Measurements from ENCODE around the gene TVP23B. TPM values are rescaled to one million over a fixed set of nuclear protein-coding genes. Genes with fewer than 3 reads are reported as not detected.
"Not testable (repeated sequence)": the region's sequence is repeated elsewhere in the genome, so short reads cannot be mapped to it uniquely, and the experiment has no call there.

The TVP23B gene
- 10 to 100 TPM; 13.6 to 27.7 (median 20.6) TPM for total RNA-seq
- polyA plus RNA-seq = 10 to 100 TPM; 16.6 to 42.0 TPM
- long read RNA-seq, donor 1, transcript TVP23B-201 (7 exons, 2,064 nt) = major isoform, 27 of 32 reads
- long read RNA-seq, donor 1, partial matches to known transcripts = 4 of 32 reads
- long read RNA-seq, donor 1, other reads (novel, unspliced or antisense) = 1 of 32 reads
- long read RNA-seq, donor 2, transcript TVP23B-201 (7 exons, 2,064 nt) = major isoform, 145 of 172 reads
- long read RNA-seq, donor 2, partial matches to known transcripts = 19 of 172 reads
- long read RNA-seq, donor 2, other reads (novel, unspliced or antisense) = 4 of 172 reads
- long read RNA-seq, donor 3, transcript TVP23B-201 (7 exons, 2,064 nt) = major isoform, 24 of 25 reads
- long read RNA-seq, donor 3, partial matches to known transcripts = 0 of 25 reads
- long read RNA-seq, donor 3, other reads (novel, unspliced or antisense) = 0 of 25 reads

GRCh38 chr17:18780991-18781718 is at the start of gene TVP23B:
Gene TVP23B (plus strand): TSS chr17:18781183. CDS start chr17:18781294, 111 bp downstream.
- intact Hi-C loops (cut with DNase I); H3K9me3 ChIP-seq; H3K27me3 ChIP-seq; H3K36me3 ChIP-seq; H3K4me1 ChIP-seq: not testable (repeated sequence)
- TF ChIP-seq POLR2A (IDR thresholded peaks at IDR 0.05) = peak in 1 of 2 donors; percentile 68
- peak within 1 kb of the TSS; percentile 45 to 70 (median 64) for H3K4me3 ChIP-seq
- DNase-seq = peak; percentile 96 to 98 (median 98)
- peak; percentile 100 for ATAC-seq
- WGBS, 4 donors = 0 to 1% (median 0%) methylated on average over 25 to 53 of the region's 56 CpGs; no CpG with 5 or more reads in 1 of the 4 donors
- H3K27ac ChIP-seq = peak within 1 kb of the TSS; percentile 24 to 84 (median 78)

GRCh38 chr17:18732438-18732837 is 48.5 kb upstream of the TVP23B start:
- WGBS, 4 donors = 71 to 86% (median 83%) methylated on average over 1 of the region's 1 CpG
- H3K27ac ChIP-seq; H3K4me1 ChIP-seq; H3K9me3 ChIP-seq; H3K27me3 ChIP-seq; H3K4me3 ChIP-seq; DNase-seq; H3K36me3 ChIP-seq; intact Hi-C loops (cut with DNase I): not testable (repeated sequence)
- ATAC-seq = peak in 1 of 4 donors; percentile 37

GRCh38 chr17:18733350-18733749 is 47.6 kb upstream of the TVP23B start:
- peak; percentile 83 to 95 (median 92) for ATAC-seq
- H3K27ac ChIP-seq; intact Hi-C loops (cut with DNase I): not testable (repeated sequence)

GRCh38 chr17:18739616-18740391 is 41.2 kb upstream of the TVP23B start:
- H3K27me3 ChIP-seq; ATAC-seq; H3K4me1 ChIP-seq; H3K27ac ChIP-seq; intact Hi-C loops (cut with DNase I); DNase-seq; H3K4me3 ChIP-seq; H3K36me3 ChIP-seq; H3K9me3 ChIP-seq: not testable (repeated sequence)
- 68 to 84% (median 78%) methylated on average over 7 of the region's 7 CpGs for WGBS, 4 donors

More at GRCh38 chr17:18733350-18733749, 47.6 kb upstream of the TVP23B start:
- H3K9me3 ChIP-seq, H3K36me3 ChIP-seq, H3K27me3 ChIP-seq, H3K4me1 ChIP-seq, H3K4me3 ChIP-seq, DNase-seq: not testable (repeated sequence)
- WGBS, 4 donors = 46 to 63% (median 55%) methylated on average over 4 of the region's 4 CpGs

GRCh38 chr17:18741228-18741627 is 39.8 kb upstream of the TVP23B start:
- 61 to 67% (median 66%) methylated on average over 2 to 4 of the region's 6 CpGs for WGBS, 4 donors
- H3K4me3 ChIP-seq; intact Hi-C loops (cut with DNase I); H3K36me3 ChIP-seq; H3K27me3 ChIP-seq; H3K9me3 ChIP-seq; DNase-seq; H3K4me1 ChIP-seq; H3K27ac ChIP-seq: not testable (repeated sequence)
- ATAC-seq = peak in 2 of 4 donors; percentile 45 to 66

GRCh38 chr17:18743699-18744421 is 37.1 kb upstream of the TVP23B start, which contains the start of gene FBXW10:
Gene FBXW10 (plus strand): TSS chr17:18744054. CDS start chr17:18744245, 191 bp downstream.
- WGBS, 4 donors = 23 to 55% (median 25%) methylated on average over 5 to 9 of the region's 10 CpGs; no CpG with 5 or more reads in 1 of the 4 donors
- DNase-seq; H3K9me3 ChIP-seq; H3K27ac ChIP-seq; H3K4me1 ChIP-seq; H3K27me3 ChIP-seq; intact Hi-C loops (cut with DNase I); H3K36me3 ChIP-seq: not testable (repeated sequence)
- H3K4me3 ChIP-seq = peak within 1 kb of the TSS in 1 of 12 donors; percentile 18
- peak in 3 of 4 donors; percentile 42 to 83 (median 65) for ATAC-seq

GRCh38 chr17:18744726-18745125 is 36.3 kb upstream of the TVP23B start:
- H3K27me3 ChIP-seq; H3K36me3 ChIP-seq; intact Hi-C loops (cut with DNase I); H3K9me3 ChIP-seq; H3K4me3 ChIP-seq; DNase-seq; H3K4me1 ChIP-seq; ATAC-seq; H3K27ac ChIP-seq: not testable (repeated sequence)
- WGBS, 4 donors = 66 to 80% (median 76%) methylated on average over 3 to 4 of the region's 4 CpGs

GRCh38 chr17:18746551-18746950 is 34.4 kb upstream of the TVP23B start:
- 67 to 74% (median 72%) methylated on average over 3 of the region's 3 CpGs for WGBS, 4 donors
- H3K4me1 ChIP-seq; H3K27me3 ChIP-seq; ATAC-seq; H3K36me3 ChIP-seq; H3K9me3 ChIP-seq; intact Hi-C loops (cut with DNase I); H3K4me3 ChIP-seq; DNase-seq; H3K27ac ChIP-seq: not testable (repeated sequence)

GRCh38 chr17:18747501-18747900 is 33.5 kb upstream of the TVP23B start:
- DNase-seq; H3K4me1 ChIP-seq; H3K27me3 ChIP-seq; ATAC-seq; H3K9me3 ChIP-seq; H3K36me3 ChIP-seq; H3K4me3 ChIP-seq; intact Hi-C loops (cut with DNase I); H3K27ac ChIP-seq: not testable (repeated sequence)
- WGBS, 4 donors = 53 to 64% (median 57%) methylated on average over 6 of the region's 6 CpGs
